SK-N-MC (cell line): Measurements from ENCODE around the gene GAS5.

Experiments
- EZH2 ChIP-seq: fragments of 200-600 bp; sonication (generic); IDR thresholded peaks from one replicate; pipeline ENCODE4 v1.6.1; 2017; ENCODE audit warnings: antibody characterized with exemption
- FOXP2 ChIP-seq: optimal IDR thresholded peaks from 2 replicates; pipeline ENCODE3; 2011; ENCODE audit warnings: mild to moderate bottlenecking, moderate library complexity; ENCODE audit not compliant: insufficient read depth; ENCODE audit errors: extremely low read length, control extremely low read depth
- POLR2AphosphoS5 ChIP-seq: IDR thresholded peaks from 2 replicates; pipeline ENCODE4 v1.6.1; 2012; ENCODE audit warnings: mild to moderate bottlenecking, low read depth, low read length, borderline replicate concordance

- no peak for TF ChIP-seq EZH2
- TF ChIP-seq POLR2AphosphoS5: no peak
- no peak for TF ChIP-seq FOXP2
Observed at GRCh38 chr1:173914366-173914871, 46.6 kb upstream of the GAS5 start.
